Activated naive CD4-positive, alpha-beta T cell treated with anti-CD3 and anti-CD28 coated beads, Interleukin-2, amount 10 ng/mL, durations not matched to agents 7 days and 5 days (primary cell): ENCODE results near the gene USP47.

Experiments
- CTCF ChIA-PET: fragments of 350-600 bp; sonication (Branson Sonifier 250); formaldehyde crosslinking; loops from one replicate; lab custom pipeline; 2021; ENCODE audit warnings: antibody characterized with exemption; lab: Charles Lee
- DNase-seq: peaks from one replicate; pipeline ENCODE4 v3.0.0-alpha.2; 2020
- H3K27ac Mint-ChIP-seq: one replicate; pipeline ENCODE4 v1.8.0; 2021; ENCODE audit warnings: mild to moderate bottlenecking, moderate library complexity, mixed read lengths
- H3K27me3 Mint-ChIP-seq: one replicate; pipeline ENCODE4 v1.8.0; 2021; ENCODE audit warnings: mild to moderate bottlenecking, mixed read lengths
- H3K36me3 Mint-ChIP-seq: one replicate; pipeline ENCODE4 v1.8.0; 2021; ENCODE audit warnings: mixed read lengths
- H3K4me1 Mint-ChIP-seq: one replicate; pipeline ENCODE4 v1.8.0; 2021; ENCODE audit warnings: mixed read lengths
- H3K4me3 Mint-ChIP-seq: one replicate; pipeline ENCODE4 v1.8.0; 2021; ENCODE audit warnings: mild to moderate bottlenecking, moderate library complexity, mixed read lengths
- H3K9me3 Mint-ChIP-seq: one replicate; pipeline ENCODE4 v1.8.0; 2021; ENCODE audit warnings: mixed read lengths

USP47 gene

GRCh38 chr11:11865449-11865848, 23.7 kb downstream of the USP47 start:
- CTCF ChIA-PET = interaction anchor here (1.3 kb wide), 1 partner anchor 12 kb away, joined by 3 read pairs; no protein-coding TSS in a partner anchor
- Mint-ChIP-seq H3K4me1 (peaks cover 27% of the 10 kb centered on the region), H3K36me3 (peaks cover 8% of the 10 kb centered on the region), H3K27ac (no peak overlapping the region), H3K9me3 (peaks cover 3% of the 10 kb centered on the region), H3K4me3 (no peak overlapping the region), H3K27me3 (no peaks in the 10 kb centered on the region)
- no peak for DNase-seq

DNA sequence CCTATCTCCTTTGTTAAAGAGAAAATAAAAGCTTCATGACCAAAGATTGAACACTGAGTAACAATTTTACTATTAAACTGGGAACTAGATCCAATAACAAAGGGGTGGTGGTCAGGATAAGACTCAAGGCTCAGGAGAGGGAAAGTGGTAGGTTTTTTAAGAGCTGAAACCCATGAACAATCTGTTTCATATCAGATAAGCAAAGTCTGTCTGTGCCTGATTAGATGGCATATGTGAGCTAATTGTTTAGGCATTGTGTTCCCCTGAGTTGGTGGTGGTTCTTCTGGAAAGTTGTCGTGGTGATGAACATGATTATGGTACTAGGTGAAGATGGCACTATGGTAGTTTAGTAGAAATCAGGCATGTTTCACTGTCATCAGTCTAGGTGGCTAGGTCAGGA, 24.4 kb downstream of the USP47 start:
- Mint-ChIP-seq H3K36me3 (peaks cover 8% of the 10 kb centered on the region), H3K4me1 (peaks cover 27% of the 10 kb centered on the region), H3K9me3 (peaks cover 3% of the 10 kb centered on the region), H3K27me3 (no peaks in the 10 kb centered on the region), H3K27ac (no peak overlapping the region), H3K4me3 (no peak overlapping the region)
- CTCF ChIA-PET = interaction anchor here (1.3 to 1.6 kb wide), 2 partner anchors 11 to 17 kb away, joined by 3 to 4 read pairs; no protein-coding TSS in a partner anchor
- no peak for DNase-seq

GRCh38 chr11:11867720-11868119, 25.9 kb downstream of the USP47 start:
- Mint-ChIP-seq H3K27me3 (no peaks in the 10 kb centered on the region), H3K27ac (no peak overlapping the region), H3K4me1 (peaks cover 35% of the 10 kb centered on the region), H3K9me3 (peaks cover 3% of the 10 kb centered on the region), H3K36me3 (peaks cover 8% of the 10 kb centered on the region), H3K4me3 (no peak overlapping the region)
- CTCF ChIA-PET = interaction anchor here (0.6 to 0.7 kb wide), 2 partner anchors 34 to 115 kb away, joined by 3 to 7 read pairs; no protein-coding TSS in a partner anchor
- DNase-seq = no peak

- H3K4me1 Mint-ChIP-seq = peaks cover 18% of the 10 kb centered on the region
- no peaks in the 10 kb centered on the region for H3K27me3 Mint-ChIP-seq
- no peak overlapping the region for H3K27ac Mint-ChIP-seq
- H3K9me3 Mint-ChIP-seq = peaks cover 3% of the 10 kb centered on the region
- H3K4me3 Mint-ChIP-seq = no peak overlapping the region
- CTCF ChIA-PET = no interaction called here
- peaks cover 10% of the 10 kb centered on the region for H3K36me3 Mint-ChIP-seq
- DNase-seq = no peak
These were observed 30.2 kb downstream of the USP47 start for GRCh38 chr11:11871991-11872401.

DNA sequence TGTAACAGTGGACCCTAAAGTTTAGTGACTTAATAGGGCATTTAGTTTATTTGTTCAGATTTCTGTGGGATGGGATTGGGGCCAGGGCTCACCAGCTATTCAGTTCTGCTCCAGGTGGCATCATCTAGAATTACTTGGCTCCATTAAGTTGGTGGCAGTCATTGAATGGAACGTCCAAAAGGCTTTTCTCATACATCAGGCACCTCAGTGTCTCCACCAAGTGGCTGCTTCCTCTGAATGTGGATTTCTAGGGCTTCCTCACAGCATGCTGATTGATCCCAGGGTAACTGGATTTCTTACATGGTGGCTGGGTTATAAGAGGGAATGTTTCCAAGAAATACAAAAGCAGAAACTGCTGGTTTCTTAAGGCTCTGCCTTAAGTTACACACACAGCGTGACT, 34.7 kb downstream of the USP47 start:
- Mint-ChIP-seq H3K27me3 (no peaks in the 10 kb centered on the region), H3K9me3 (no peaks in the 10 kb centered on the region), H3K4me3 (no peak overlapping the region), H3K4me1 (peaks cover 14% of the 10 kb centered on the region), H3K36me3 (peaks cover 7% of the 10 kb centered on the region), H3K27ac (no peak overlapping the region)
- no peak for DNase-seq
- CTCF ChIA-PET = interaction anchor here (0.6 to 1.0 kb wide), 4 partner anchors 10 to 1179 kb away, joined by 3 to 6 read pairs (median 4); no protein-coding TSS in a partner anchor

DNA sequence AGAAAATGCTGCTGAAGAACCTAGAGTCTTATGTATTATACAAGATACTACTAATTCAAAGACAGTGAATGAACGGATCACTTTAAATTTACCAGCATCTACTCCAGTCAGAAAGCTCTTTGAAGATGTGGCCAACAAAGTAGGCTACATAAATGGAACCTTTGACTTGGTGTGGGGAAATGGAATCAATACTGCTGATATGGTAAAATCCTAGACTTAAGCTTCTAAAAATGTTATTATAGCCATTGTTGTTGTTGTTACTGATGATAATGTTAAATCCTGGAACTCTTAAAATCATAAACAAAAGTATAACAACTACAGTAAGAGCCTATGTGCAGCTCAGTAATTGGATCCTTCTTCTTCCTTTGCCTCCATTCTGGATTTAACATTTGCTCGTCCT, 38.4 kb downstream of the USP47 start:
- DNase-seq = no peak
- Mint-ChIP-seq H3K4me1 (peaks cover 15% of the 10 kb centered on the region), H3K4me3 (no peak overlapping the region), H3K36me3 (peaks cover 16% of the 10 kb centered on the region), H3K27ac (no peak overlapping the region), H3K9me3 (no peaks in the 10 kb centered on the region), H3K27me3 (no peaks in the 10 kb centered on the region)
- CTCF ChIA-PET = interaction anchor here (0.9 to 1.0 kb wide), 2 partner anchors 17 to 23 kb away, joined by 3 to 4 read pairs; no protein-coding TSS in a partner anchor

DNA sequence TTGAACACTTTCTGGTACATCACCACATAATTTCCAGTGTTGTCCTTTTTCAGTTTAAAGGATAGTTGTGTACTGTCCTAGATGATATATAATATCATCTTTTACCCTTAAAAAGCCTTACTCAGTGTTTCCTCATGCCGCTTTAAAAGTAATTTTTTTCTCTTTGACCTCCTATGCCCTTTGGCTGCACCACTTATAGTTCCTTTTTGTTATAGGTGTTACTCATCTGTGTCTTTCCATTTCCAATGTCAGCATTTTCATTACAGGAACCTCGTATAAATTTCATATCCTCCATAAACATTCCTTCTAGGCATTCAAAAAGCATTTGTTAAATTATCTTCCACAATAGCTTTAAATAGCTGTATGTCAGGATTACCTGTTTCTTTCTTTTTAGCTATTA, 40.8 kb downstream of the USP47 start:
- DNase-seq = no peak
- CTCF ChIA-PET = interaction anchor here (0.6 to 1.3 kb wide), 3 partner anchors 33 to 905 kb away, joined by 3 to 4 read pairs (median 4); no protein-coding TSS in a partner anchor
- H3K27me3 Mint-ChIP-seq = no peaks in the 10 kb centered on the region
- H3K4me3 Mint-ChIP-seq = no peak overlapping the region
- peaks cover 11% of the 10 kb centered on the region for H3K4me1 Mint-ChIP-seq
- H3K9me3 Mint-ChIP-seq = peaks cover 2% of the 10 kb centered on the region
- H3K36me3 Mint-ChIP-seq = peaks cover 39% of the 10 kb centered on the region
- no peak overlapping the region for H3K27ac Mint-ChIP-seq

GRCh38 chr11:11884351-11884750, 42.6 kb downstream of the USP47 start:
- Mint-ChIP-seq H3K4me3 (no peak overlapping the region), H3K9me3 (peaks cover 2% of the 10 kb centered on the region), H3K36me3 (peaks cover 56% of the 10 kb centered on the region), H3K27ac (no peak overlapping the region), H3K27me3 (no peaks in the 10 kb centered on the region), H3K4me1 (peaks cover 11% of the 10 kb centered on the region)
- DNase-seq = no peak
- CTCF ChIA-PET = no interaction called here

DNA sequence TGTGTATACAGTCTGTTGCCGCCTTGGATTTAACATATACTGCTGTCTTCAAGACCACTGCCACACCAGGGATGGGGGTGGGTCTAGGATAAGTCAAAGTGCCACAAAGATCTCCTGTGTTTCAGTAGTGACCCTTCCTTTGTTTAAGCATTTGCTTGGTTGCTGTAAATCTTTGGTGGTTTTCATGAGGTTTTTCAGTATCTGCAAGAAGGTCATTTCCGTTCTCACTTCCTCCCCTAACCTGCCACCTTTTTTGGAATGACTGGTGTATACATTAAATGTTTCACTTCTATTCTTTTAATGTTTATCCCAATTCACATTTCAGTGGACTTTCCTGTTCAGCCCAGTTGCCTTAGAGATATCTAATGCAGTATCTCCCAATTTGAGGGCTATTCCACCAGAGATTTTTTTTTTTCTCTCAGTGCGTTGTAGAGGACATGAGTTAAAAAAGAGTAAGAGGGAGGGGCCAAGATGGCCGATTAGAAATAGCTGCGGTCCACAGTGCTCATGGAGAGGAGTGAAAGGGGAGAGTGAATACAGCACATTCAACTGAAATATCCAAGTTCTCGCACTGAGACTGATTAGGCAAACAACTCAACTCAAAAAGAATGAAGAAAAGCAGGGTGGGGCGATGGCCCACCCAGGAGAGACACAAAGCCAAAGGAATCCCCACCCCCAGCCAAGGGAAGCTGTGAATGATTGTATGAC, 43.2 kb downstream of the USP47 start:
- peak overlapping the region; percentile 64 for H3K27ac Mint-ChIP-seq
- no peak overlapping the region for H3K4me3 Mint-ChIP-seq
- peaks cover 2% of the 10 kb centered on the region for H3K9me3 Mint-ChIP-seq
- H3K27me3 Mint-ChIP-seq = no peaks in the 10 kb centered on the region
- H3K4me1 Mint-ChIP-seq = peaks cover 14% of the 10 kb centered on the region
- CTCF ChIA-PET = interaction anchor here (0.6 kb wide), 1 partner anchor 8 kb away, joined by 3 read pairs; no protein-coding TSS in a partner anchor
- DNase-seq = no peak
- H3K36me3 Mint-ChIP-seq = peaks cover 59% of the 10 kb centered on the region

GRCh38 chr11:11894486-11894885, 52.7 kb downstream of the USP47 start:
- Mint-ChIP-seq H3K4me3 (no peak overlapping the region), H3K9me3 (no peaks in the 10 kb centered on the region), H3K27ac (no peak overlapping the region), H3K4me1 (peaks cover 11% of the 10 kb centered on the region), H3K27me3 (no peaks in the 10 kb centered on the region), H3K36me3 (peaks cover 17% of the 10 kb centered on the region)
- DNase-seq = no peak
- CTCF ChIA-PET = interaction anchor here (1.0 kb wide), 1 partner anchor 72 kb away, joined by 3 read pairs; no protein-coding TSS in a partner anchor

DNA sequence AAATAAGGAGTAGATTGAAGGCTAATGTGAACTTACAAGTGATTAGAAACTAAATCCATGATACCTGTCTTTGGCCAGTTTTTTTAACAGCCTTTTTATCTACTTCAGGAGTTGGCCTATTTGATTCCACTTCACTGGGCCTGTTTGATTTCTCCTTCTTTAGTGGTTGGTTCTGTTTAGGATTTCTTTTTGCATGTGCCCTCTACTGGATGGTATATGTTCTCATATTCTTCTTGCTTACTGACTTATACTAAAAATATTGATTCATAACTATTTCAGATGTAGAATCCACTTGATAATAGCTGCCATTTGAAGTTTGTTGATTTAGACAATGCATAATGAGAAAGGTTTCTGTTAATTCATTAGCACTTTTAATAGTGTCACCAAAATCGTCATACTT, 53.9 kb downstream of the USP47 start:
- CTCF ChIA-PET = no interaction called here
- no peak overlapping the region for H3K27ac Mint-ChIP-seq

DNA sequence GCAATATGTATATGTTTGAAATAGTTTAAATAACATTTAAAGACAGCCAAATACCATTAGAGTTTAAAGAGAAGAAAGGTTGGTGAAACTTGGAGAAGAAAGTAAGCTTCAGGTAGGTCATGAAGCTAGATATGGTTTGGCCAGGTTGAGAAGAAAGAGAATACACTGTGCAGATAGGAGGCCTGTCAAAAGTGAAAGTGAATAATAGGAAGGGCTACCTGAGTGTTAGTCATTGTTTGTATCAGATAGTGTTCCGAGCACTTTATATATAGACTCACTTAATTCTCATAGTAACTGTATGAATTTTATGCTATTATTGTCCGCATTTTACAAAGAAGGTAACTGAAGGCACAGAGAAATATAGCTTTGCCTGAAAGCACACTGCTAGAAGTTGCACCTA, 56.9 kb downstream of the USP47 start:
- H3K36me3 Mint-ChIP-seq = peaks cover 13% of the 10 kb centered on the region
- peaks cover 6% of the 10 kb centered on the region for H3K4me1 Mint-ChIP-seq
- H3K27ac Mint-ChIP-seq = no peak overlapping the region
- no peaks in the 10 kb centered on the region for H3K27me3 Mint-ChIP-seq
- H3K9me3 Mint-ChIP-seq = no peaks in the 10 kb centered on the region
- DNase-seq = no peak
- H3K4me3 Mint-ChIP-seq = no peak overlapping the region
- CTCF ChIA-PET = interaction anchor here (0.8 kb wide), 1 partner anchor 8 kb away, joined by 3 read pairs; no protein-coding TSS in a partner anchor

More for the DNA sequence above, 53.9 kb downstream of the USP47 start:
- peaks cover 6% of the 10 kb centered on the region for H3K4me1 Mint-ChIP-seq
- H3K4me3 Mint-ChIP-seq = no peak overlapping the region
- H3K36me3 Mint-ChIP-seq = peaks cover 15% of the 10 kb centered on the region
- H3K9me3 Mint-ChIP-seq = no peaks in the 10 kb centered on the region
- no peaks in the 10 kb centered on the region for H3K27me3 Mint-ChIP-seq
- DNase-seq = no peak

GRCh38 chr11:11899401-11899800, 57.6 kb downstream of the USP47 start:
- H3K36me3 Mint-ChIP-seq = peaks cover 19% of the 10 kb centered on the region
- no peak for DNase-seq
- H3K9me3 Mint-ChIP-seq = no peaks in the 10 kb centered on the region
- CTCF ChIA-PET = no interaction called here
- peaks cover 6% of the 10 kb centered on the region for H3K4me1 Mint-ChIP-seq
- H3K4me3 Mint-ChIP-seq = no peak overlapping the region
- H3K27me3 Mint-ChIP-seq = no peaks in the 10 kb centered on the region
- H3K27ac Mint-ChIP-seq = no peak overlapping the region

DNA sequence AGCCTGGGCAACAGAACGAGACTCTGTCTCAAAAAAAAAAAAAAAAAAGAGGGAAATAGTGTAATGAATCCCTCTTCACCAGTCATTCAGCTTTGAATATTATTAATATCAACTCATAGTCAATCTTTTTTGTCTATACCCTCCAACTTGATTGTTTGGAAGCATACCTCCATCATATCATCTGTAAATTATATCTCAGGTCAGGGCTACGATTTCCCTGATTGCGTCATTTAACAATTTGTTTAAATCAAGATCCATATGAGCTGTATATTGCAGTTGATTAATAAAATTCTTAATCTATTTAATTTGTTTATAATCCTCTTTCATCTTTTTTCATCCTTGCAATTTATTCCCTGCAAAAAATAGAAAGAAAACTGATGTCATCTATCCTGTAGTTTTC, 60.2 kb downstream of the USP47 start:
- Mint-ChIP-seq H3K9me3 (no peaks in the 10 kb centered on the region), H3K36me3 (peaks cover 23% of the 10 kb centered on the region), H3K4me3 (no peak overlapping the region), H3K27me3 (no peaks in the 10 kb centered on the region), H3K4me1 (peaks cover 6% of the 10 kb centered on the region), H3K27ac (no peak overlapping the region)
- CTCF ChIA-PET = interaction anchor here (0.7 to 1.7 kb wide), 2 partner anchors 41 to 145 kb away, joined by 3 to 4 read pairs; no protein-coding TSS in a partner anchor
- DNase-seq = no peak

DNA sequence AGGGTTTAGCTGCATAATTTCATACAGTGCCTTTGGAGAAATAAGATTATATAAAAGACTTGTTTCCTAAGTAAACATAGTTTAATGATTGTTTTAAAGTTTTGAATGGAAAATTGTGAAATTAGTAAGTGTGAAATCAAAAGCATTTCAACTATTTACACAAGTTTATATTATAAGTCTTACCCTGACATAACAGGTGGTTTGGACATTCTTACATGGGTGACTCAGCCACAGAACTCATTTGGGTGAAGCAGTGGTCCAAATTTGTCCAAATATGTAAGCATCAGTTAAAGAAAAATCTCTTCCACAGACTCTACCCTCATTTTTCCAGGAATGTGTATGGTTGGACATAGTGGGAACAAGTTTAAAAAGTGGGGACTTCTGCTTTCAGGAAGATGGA, 68.0 kb downstream of the USP47 start:
- H3K27me3 Mint-ChIP-seq = no peaks in the 10 kb centered on the region
- DNase-seq = no peak
- no peaks in the 10 kb centered on the region for H3K9me3 Mint-ChIP-seq
- no peak overlapping the region for H3K27ac Mint-ChIP-seq
- peaks cover 26% of the 10 kb centered on the region for H3K36me3 Mint-ChIP-seq
- CTCF ChIA-PET = no interaction called here
- H3K4me3 Mint-ChIP-seq = no peak overlapping the region
- H3K4me1 Mint-ChIP-seq = no peaks in the 10 kb centered on the region
